IPS DF 6.9 (cell line): Measurements from ENCODE around the gene STARD7.

Experiments
- DNase-seq: peaks from one replicate; pipeline ENCODE4 v3.0.0-alpha.2; 2013; ENCODE audit warnings: low read depth, low spot score
- H3K27ac ChIP-seq: one replicate; pipeline ENCODE4 v1.5.1; 2013; ENCODE audit warnings: low read length, control low read depth
- H3K27me3 ChIP-seq: 2 replicates; pipeline ENCODE4 v1.6.1; 2013; ENCODE audit warnings: mild to moderate bottlenecking, low read length; ENCODE audit not compliant: control insufficient read depth, insufficient read depth
- H3K36me3 ChIP-seq: 2 replicates; pipeline ENCODE4 v1.6.1; 2013; ENCODE audit warnings: low read length; ENCODE audit not compliant: control insufficient read depth, insufficient read depth
- H3K4me1 ChIP-seq: 2 replicates; pipeline ENCODE4 v1.6.1; 2013; ENCODE audit warnings: low read length; ENCODE audit not compliant: control insufficient read depth, insufficient read depth
- H3K4me3 ChIP-seq: 2 replicates; pipeline ENCODE4 v1.5.1; 2013; ENCODE audit warnings: mild to moderate bottlenecking, low read length
- H3K9me3 ChIP-seq: 2 replicates; pipeline ENCODE4 v1.6.1; 2013; ENCODE audit warnings: low read length, inconsistent platforms; ENCODE audit not compliant: control insufficient read depth, insufficient read depth
- WGBS: extraction: QIAGEN DNeasy Blood & Tissue Kit; methylation state at CpG from one replicate; pipeline ENCODE4 v1.1.7; 2013; ENCODE audit warnings: mixed read lengths, missing lambda C conversion rate; ENCODE audit not compliant: insufficient read length, insufficient coverage; 5-methylcytosine and 5-hydroxymethylcytosine counted together

STARD7 gene

DNA sequence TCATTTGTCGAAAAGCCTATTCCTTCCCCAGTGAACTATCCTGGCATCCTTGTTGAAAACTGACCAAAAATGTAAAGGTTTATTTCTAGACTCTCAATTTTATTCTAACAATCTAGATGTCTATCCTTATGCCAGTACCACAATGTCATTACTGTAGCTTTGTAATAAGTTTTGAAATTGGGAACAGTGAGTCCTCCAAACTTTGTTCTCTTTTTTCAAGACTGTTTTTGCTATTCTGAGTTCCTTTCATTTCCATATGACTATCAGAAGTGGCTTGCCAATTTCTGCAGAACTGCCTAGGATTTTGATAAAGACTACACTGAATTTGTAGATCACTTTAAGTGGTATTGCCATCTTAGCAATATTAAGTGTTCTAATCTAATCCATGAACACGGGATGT is 9.7 kb downstream of the STARD7 start:
- DNase-seq = no peak
- Histone ChIP-seq H3K27me3 (no peaks in the 10 kb centered on the region), H3K9me3 (no peaks in the 10 kb centered on the region), H3K27ac (no peak overlapping the region), H3K4me3 (no peak overlapping the region), H3K4me1 (no peaks in the 10 kb centered on the region), H3K36me3 (no peaks in the 10 kb centered on the region; the same call in 1 of the 2 replicates)
- WGBS = no CpG with 5 or more reads among the region's 2 CpGs

DNA sequence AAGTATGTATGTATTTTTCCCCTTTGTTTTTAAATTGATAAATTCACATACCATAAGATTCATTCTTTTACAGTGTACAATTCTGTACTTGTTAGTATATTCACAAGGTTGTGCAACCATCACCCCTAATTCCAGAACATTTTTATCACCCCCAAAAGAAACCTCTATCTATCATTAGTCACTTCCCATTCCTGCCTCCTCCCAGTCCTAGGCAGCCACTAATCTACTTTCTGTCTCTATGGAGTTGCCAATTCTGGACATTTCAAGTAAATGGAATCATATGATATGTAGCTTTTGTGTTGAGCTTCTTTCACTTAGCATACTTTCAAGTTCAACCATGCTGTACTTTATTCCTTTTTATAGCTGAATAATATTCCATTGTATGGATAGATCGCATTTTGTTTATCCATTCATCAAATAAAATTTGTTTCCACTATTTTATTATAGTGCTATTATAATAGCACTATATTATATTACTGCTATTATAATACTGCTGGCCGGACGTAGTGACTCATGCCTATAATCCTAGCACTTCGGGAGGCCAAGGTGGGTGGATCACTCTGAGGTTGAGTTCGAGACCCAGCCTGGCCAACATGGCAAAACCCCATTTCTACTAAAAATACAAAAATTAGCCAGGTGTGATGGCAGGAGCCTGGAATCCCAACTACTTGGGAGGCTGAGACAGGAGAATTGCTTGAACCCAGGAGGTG is 10.9 kb downstream of the STARD7 start:
- Histone ChIP-seq H3K27ac (no peak overlapping the region), H3K4me1 (no peaks in the 10 kb centered on the region), H3K9me3 (no peaks in the 10 kb centered on the region), H3K4me3 (no peak overlapping the region), H3K36me3 (peaks cover 5% of the 10 kb centered on the region; the same call in 1 of the 2 replicates), H3K27me3 (no peaks in the 10 kb centered on the region)
- no peak for DNase-seq
- WGBS = no CpG with 5 or more reads among the region's 5 CpGs

DNA sequence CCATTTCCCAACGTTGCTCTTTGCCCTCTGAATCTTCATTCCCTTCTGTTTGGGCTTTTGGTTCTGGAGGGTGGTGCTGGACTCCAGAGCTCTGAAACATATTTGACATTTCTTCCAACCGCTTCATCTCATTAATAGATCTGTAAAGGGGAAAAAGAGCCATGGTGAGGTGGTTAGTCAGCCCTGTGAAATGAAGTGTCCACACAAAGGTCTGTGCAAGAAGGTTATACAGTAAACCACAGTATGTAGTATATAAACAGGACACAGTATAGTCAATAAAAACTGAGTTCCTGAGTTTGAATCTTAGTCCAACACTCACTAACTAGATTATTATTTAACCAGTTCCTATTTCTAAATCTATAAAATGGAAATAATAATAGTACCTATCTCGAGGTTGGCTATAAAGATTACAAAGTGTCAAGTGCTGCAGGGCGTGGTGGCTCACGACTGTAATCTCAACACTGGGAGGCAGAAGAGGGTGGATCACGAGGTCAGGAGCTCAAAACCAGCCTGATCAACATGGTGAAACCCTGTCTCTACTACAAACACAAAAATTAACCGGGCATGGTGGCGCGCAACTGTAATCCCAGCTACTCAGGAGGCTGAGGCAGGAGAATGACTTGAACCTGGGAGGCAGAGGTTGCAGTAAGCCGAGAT is 13.1 kb downstream of the STARD7 start:
- Histone ChIP-seq H3K27ac (no peak overlapping the region), H3K36me3 (peaks cover 12% of the 10 kb centered on the region; the same call in 1 of the 2 replicates), H3K4me1 (no peaks in the 10 kb centered on the region), H3K9me3 (no peaks in the 10 kb centered on the region), H3K4me3 (no peak overlapping the region), H3K27me3 (no peaks in the 10 kb centered on the region)
- DNase-seq = no peak
- WGBS = no CpG with 5 or more reads among the region's 10 CpGs

DNA sequence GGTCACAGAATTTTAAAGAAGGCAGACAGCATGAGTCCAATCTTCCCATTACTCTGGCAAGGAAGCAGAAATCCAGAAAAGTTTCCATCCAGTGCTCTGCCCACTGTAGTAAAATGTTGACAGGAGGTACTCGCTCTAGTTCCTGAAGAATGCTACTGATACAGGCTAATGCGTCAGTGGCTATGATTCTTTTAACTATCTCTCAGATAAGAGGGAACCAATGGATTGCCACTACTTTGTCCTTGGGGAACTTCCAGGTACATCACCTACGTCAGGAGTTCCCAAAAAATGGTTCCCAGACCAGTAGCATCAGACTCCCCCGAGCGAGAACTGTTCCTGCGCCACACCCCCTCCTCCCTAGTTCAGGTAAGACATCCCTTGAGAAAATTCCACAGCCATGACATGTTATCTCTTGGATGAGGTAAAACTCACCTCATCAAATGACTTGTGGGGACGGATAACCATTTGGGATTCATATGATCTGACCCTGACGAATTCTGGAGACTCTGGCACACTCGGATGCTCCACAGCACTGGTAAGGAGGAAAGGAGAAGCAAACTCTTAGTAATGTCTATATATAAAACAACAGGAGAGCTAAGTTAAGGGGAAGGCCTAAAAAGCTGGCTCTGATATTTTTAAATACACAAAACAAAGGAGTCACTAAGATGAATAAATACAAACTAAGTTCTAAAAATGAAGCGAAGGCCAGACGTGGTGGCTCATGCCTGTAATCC is 16.5 kb downstream of the STARD7 start:
- no peak overlapping the region for H3K4me3 ChIP-seq
- H3K4me1 ChIP-seq = no peaks in the 10 kb centered on the region
- no CpG with 5 or more reads among the region's 11 CpGs for WGBS
- no peak for DNase-seq
- H3K9me3 ChIP-seq = no peaks in the 10 kb centered on the region
- H3K27ac ChIP-seq = no peak overlapping the region
- peaks cover 12% of the 10 kb centered on the region; the same call in 1 of the 2 replicates for H3K36me3 ChIP-seq
- no peaks in the 10 kb centered on the region for H3K27me3 ChIP-seq

DNA sequence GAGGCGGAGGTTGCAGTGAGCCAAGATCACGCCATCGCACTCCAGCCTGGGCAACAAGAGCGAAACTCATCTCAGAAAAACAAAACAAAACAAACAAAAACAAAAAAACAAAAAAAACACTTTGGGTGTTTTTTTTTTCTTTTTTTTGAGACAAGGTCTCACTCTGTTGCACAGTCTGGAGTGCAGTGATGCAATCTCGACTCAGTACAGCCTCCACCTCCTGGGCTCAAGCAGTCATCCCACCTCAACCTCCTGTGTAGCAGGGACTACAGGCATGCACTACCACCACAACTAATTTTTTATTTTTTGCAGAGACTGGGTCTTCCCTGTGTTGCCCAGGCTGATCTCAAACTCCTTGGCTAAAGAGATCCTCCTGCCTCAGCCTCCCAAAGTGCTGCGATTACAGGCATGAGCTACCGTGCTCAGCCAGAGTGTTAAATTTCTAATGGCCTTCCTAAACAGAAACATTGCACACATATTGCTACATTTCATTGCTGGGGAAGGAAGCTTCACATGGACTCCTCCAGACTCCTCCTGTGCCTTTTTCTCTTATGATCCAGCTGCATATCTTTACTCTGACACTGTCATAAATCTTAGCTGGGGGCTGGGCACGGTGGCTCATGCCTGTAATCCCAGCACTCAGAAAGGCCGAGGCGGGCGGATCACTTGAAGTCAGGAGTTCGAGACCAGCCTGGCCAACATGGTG is 19.7 kb downstream of the STARD7 start:
- no peak overlapping the region for H3K27ac ChIP-seq
- no peaks in the 10 kb centered on the region for H3K4me1 ChIP-seq
- peaks cover 25% of the 10 kb centered on the region; the same call in 1 of the 2 replicates for H3K36me3 ChIP-seq
- H3K9me3 ChIP-seq = no peaks in the 10 kb centered on the region
- no peaks in the 10 kb centered on the region for H3K27me3 ChIP-seq
- DNase-seq = no peak
- no peak overlapping the region for H3K4me3 ChIP-seq
- no CpG with 5 or more reads among the region's 12 CpGs for WGBS

DNA sequence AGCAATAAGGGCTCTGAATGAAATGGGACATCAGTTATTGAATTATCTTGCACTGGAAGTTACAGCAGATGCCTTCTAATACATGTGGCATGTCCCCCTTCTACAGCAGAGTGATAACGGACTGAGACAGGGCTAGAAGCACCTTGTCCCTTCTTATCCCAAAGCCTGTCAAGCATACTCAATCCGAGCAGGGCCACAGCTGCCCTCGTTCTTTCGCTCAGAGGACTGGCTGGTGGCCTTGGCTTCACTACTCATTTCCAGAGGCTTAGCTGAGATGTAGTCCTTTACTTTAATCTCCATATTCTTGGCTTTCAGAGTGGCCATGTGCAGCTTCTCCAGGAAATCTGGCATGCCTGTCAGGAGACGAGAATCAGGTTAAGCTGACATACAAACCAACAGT is 22.1 kb downstream of the STARD7 start:
- H3K9me3 ChIP-seq = no peaks in the 10 kb centered on the region
- no CpG with 5 or more reads among the region's 5 CpGs for WGBS
- no peak for DNase-seq
- no peak overlapping the region for H3K4me3 ChIP-seq
- no peaks in the 10 kb centered on the region for H3K27me3 ChIP-seq
- peaks cover 13% of the 10 kb centered on the region; the same call in 1 of the 2 replicates for H3K36me3 ChIP-seq
- H3K4me1 ChIP-seq = no peaks in the 10 kb centered on the region
- H3K27ac ChIP-seq = no peak overlapping the region

DNA sequence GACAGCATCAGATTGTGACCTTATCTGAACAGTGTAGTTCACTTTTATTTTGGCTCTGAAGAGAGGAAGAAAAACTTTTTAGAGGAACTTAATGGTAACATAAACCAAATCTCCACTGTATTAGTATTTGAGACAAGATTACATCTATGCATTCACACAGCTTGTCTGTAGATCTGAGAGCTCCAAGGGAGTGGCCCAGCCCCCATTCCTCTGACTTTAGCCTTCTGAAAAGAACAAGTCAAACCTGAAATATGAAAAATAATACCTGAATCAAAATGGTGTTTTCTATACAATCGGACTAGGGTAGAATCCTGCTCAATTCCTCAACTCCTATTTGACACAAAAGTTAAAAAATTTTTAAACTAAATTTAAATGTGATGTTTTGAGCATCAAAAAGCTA is 23.1 kb downstream of the STARD7 start:
- WGBS = no CpG with 5 or more reads among the region's 1 CpG
- Histone ChIP-seq H3K27ac (no peak overlapping the region), H3K27me3 (no peaks in the 10 kb centered on the region), H3K4me3 (no peak overlapping the region), H3K9me3 (no peaks in the 10 kb centered on the region), H3K4me1 (no peaks in the 10 kb centered on the region), H3K36me3 (peaks cover 13% of the 10 kb centered on the region; the same call in 1 of the 2 replicates)
- DNase-seq = no peak

DNA sequence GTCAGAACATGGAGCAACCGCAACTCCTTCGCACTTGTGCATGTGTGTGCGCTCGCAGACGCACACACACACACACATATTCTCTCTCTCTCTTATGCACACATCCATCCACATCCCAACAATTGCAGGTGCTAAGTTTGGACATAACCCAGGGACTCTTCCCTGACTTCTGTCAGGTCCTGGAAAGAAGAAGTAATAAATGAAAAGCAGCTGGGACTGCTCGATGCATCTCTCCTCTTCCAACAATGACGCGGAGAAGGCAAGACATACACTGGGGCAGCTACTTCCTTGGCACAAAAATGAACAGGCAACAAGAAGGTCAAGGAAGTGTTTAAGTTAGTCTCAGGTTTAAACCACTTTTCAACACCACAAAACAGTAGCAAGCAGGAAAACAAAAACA is 23.6 kb downstream of the STARD7 start:
- Histone ChIP-seq H3K27me3 (no peaks in the 10 kb centered on the region), H3K36me3 (peaks cover 13% of the 10 kb centered on the region; the same call in 1 of the 2 replicates), H3K4me1 (no peaks in the 10 kb centered on the region), H3K4me3 (no peak overlapping the region), H3K9me3 (no peaks in the 10 kb centered on the region), H3K27ac (no peak overlapping the region)
- no CpG with 5 or more reads among the region's 8 CpGs for WGBS
- DNase-seq = no peak

DNA sequence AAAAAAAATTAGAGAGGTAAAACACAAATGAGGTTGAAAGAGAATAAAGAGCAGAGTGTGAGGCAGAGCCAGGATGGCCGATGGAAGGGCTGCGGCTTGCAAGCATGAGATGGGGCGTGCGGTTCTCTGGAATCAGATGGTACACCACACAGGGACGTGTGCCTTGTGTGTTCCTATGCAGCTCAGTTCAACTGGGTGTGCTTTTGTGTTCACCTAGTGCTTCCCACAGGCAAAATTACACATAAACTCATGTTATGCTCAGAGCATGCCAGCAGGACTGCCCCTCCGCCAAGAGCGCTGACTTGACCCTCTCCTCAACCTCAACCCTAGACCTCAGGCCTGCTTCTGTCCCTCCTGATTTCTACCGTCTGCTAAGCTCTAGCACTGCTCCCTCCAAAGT is 24.4 kb downstream of the STARD7 start:
- peaks cover 13% of the 10 kb centered on the region; the same call in 1 of the 2 replicates for H3K36me3 ChIP-seq
- WGBS = no CpG with 5 or more reads among the region's 8 CpGs

DNA sequence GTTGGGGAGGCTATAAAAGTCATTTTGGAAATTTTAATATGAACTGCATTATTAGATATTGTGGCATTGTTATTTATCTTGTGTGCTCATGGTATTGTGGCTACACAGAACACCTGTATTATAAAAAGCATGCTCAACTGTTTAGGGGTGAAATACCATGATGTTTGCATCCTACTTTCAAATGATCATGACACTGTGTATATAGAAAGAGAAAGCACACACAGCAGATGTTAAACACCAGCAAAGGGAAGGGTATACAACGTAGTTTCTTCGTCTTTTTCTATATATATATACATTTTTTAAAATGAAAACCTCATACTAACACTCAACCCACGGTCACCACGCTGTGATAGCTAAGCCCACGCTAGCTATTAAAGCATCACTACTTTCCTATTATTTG is 27.1 kb downstream of the STARD7 start:
- H3K4me1 ChIP-seq = no peaks in the 10 kb centered on the region
- H3K36me3 ChIP-seq = peaks cover 10% of the 10 kb centered on the region; the same call in 1 of the 2 replicates
- H3K27ac ChIP-seq = no peak overlapping the region
- no CpG with 5 or more reads among the region's 5 CpGs for WGBS
- no peak overlapping the region for H3K4me3 ChIP-seq
- H3K9me3 ChIP-seq = no peaks in the 10 kb centered on the region
- no peaks in the 10 kb centered on the region for H3K27me3 ChIP-seq
- no peak for DNase-seq

More for the DNA sequence above, 24.4 kb downstream of the STARD7 start:
- Histone ChIP-seq H3K27ac (no peak overlapping the region), H3K4me1 (no peaks in the 10 kb centered on the region), H3K4me3 (no peak overlapping the region), H3K27me3 (no peaks in the 10 kb centered on the region), H3K9me3 (no peaks in the 10 kb centered on the region)
- no peak for DNase-seq
